Ascending aorta (tissue), 2 donors: ENCODE results near the gene DET1. TPM values are rescaled to one million over a fixed set of nuclear protein-coding genes. Genes with fewer than 3 reads are reported as not detected.
"Not testable (repeated sequence)": the region's sequence is repeated elsewhere in the genome, so short reads cannot be mapped to it uniquely, and the experiment has no call there.

ENCODE experiments used
- DNase-seq, 2 donors: peaks; one replicate each; pipeline ENCODE4 v3.0.0-alpha.2; 2019; ENCODE audit warnings: low spot score in 2 of 2
- H3K27ac ChIP-seq, 2 donors: fragments of 200-600 bp; sonication (generic); one replicate each; pipeline ENCODE4 v1.5.1; 2016 to 2017; ENCODE audit warnings: mild to moderate bottlenecking in 1 of 2
- H3K27me3 ChIP-seq: fragments of 200-600 bp; sonication (generic); one replicate; pipeline ENCODE4 v1.5.1; 2017
- H3K36me3 ChIP-seq, 2 donors: fragments of 200-600 bp; sonication (generic); one replicate each; pipeline ENCODE4 v1.5.1; 2016
- H3K4me1 ChIP-seq, 2 donors: fragments of 200-600 bp; sonication (generic); one replicate each; pipeline ENCODE4 v1.5.1; 2016 to 2017; ENCODE audit warnings: mild to moderate bottlenecking in 1 of 2
- H3K4me3 ChIP-seq, 2 donors: fragments of 200-600 bp; sonication (generic); one replicate each; pipeline ENCODE4 v1.5.1; 2016 to 2017; ENCODE audit warnings: mild to moderate bottlenecking in 1 of 2
- H3K9me3 ChIP-seq, 2 donors: fragments of 200-600 bp; sonication (generic); one replicate each; pipeline ENCODE4 v1.5.1; 2016
- CTCF ChIP-seq, 3 experiments: fragments of 200-600 bp in 2 of 3; fragments of 450-650 bp in 1 of 3; sonication (generic) in 2 of 3; IDR thresholded peaks; one replicate each; pipeline ENCODE4 v1.5.1; 2016 to 2019; ENCODE audit warnings: antibody characterized with exemption in 3 of 3, mild to moderate bottlenecking in 1 of 3, moderate library complexity in 1 of 3
- intact Hi-C: fragments of 100-400 bp; cut with DNase I; formaldehyde crosslinking; loops from one replicate; pipeline ENCODE4 v1.15.1; 2023
- total RNA-seq: library from RNA; depleted of rRNA; stranded (reverse); fragments of >200 nt; gene quantifications from one replicate; pipeline ENCODE4 v1.1.0, GENCODE V29; 2016

Gene DET1
- total RNA-seq, 1 donor from 2014 or later, result 1.6 TPM

GRCh38 chr15:88472225-88472624 is 74.3 kb downstream of the DET1 start:
- H3K36me3 ChIP-seq, result peaks cover 18 to 42% of the 10 kb centered on the region in 2 donors
- TF ChIP-seq CTCF (IDR thresholded peaks at IDR 0.05), result no peak
- no peaks in the 10 kb centered on the region for H3K9me3 ChIP-seq
- H3K4me3 ChIP-seq, result no peak overlapping the region
- H3K27me3 ChIP-seq, result no peaks in the 10 kb centered on the region
- DNase-seq, result no peak
- peaks cover 0 to 12% of the 10 kb centered on the region in 2 donors for H3K4me1 ChIP-seq
- intact Hi-C loops, result no loop called here
- H3K27ac ChIP-seq, result no peak overlapping the region

GRCh38 chr15:88470625-88471372 is 75.7 kb downstream of the DET1 start:
- Histone ChIP-seq H3K4me1 (peaks cover 6 to 18% of the 10 kb centered on the region in 2 donors), H3K9me3 (no peaks in the 10 kb centered on the region), H3K27ac (no peak overlapping the region), H3K36me3 (peaks cover 15 to 37% of the 10 kb centered on the region in 2 donors), H3K4me3 (no peak overlapping the region), H3K27me3 (no peaks in the 10 kb centered on the region)
- TF ChIP-seq CTCF (IDR thresholded peaks at IDR 0.05), result no peak
- no peak for DNase-seq
- intact Hi-C loops, result no loop called here

GRCh38 chr15:88469321-88469720 is 77.2 kb downstream of the DET1 start:
- no peak overlapping the region for H3K27ac ChIP-seq
- H3K36me3 ChIP-seq, result peaks cover 5 to 29% of the 10 kb centered on the region in 2 donors
- no peak for DNase-seq
- no peaks in the 10 kb centered on the region for H3K27me3 ChIP-seq
- no peak overlapping the region for H3K4me3 ChIP-seq
- no peaks in the 10 kb centered on the region for H3K9me3 ChIP-seq
- no peak for TF ChIP-seq CTCF (IDR thresholded peaks at IDR 0.05)
- intact Hi-C loops, result no loop called here
- peaks cover 6 to 18% of the 10 kb centered on the region in 2 donors for H3K4me1 ChIP-seq

- Histone ChIP-seq H3K36me3 (peaks cover 3 to 28% of the 10 kb centered on the region in 2 donors), H3K4me3 (peak overlapping the region in 1 of 2 donors; percentile 90), H3K4me1 (peaks cover 6 to 18% of the 10 kb centered on the region in 2 donors)
- intact Hi-C loops, DNase-seq, H3K27ac ChIP-seq, H3K27me3 ChIP-seq, H3K9me3 ChIP-seq: not testable (repeated sequence)
Measured at GRCh38 chr15:88468721-88469120, 77.8 kb downstream of the DET1 start.

- no peak for TF ChIP-seq CTCF (IDR thresholded peaks at IDR 0.05)
- H3K4me1 ChIP-seq, result peaks cover 6 to 18% of the 10 kb centered on the region in 2 donors
- H3K4me3 ChIP-seq, result peak overlapping the region; percentile 87 to 90
- H3K27me3 ChIP-seq, result no peaks in the 10 kb centered on the region
- no peaks in the 10 kb centered on the region for H3K9me3 ChIP-seq
- H3K27ac ChIP-seq, result peak overlapping the region; percentile 89 to 90
- no peak for DNase-seq
- intact Hi-C loops, result loop anchor here (2.0 kb wide), 1 partner anchor 153 kb away; the partner anchor contains the start of gene AEN
- peaks cover 9 to 27% of the 10 kb centered on the region in 2 donors for H3K36me3 ChIP-seq
Measured at GRCh38 chr15:88467935-88468528, 78.4 kb downstream of the DET1 start.
